ENCODE results near the gene OR52B2.

GRCh38 chr11:6214530-6214929 is 44.4 kb upstream of the OR52B2 start:
- TF ChIP-seq CTCF (IDR thresholded peaks at IDR 0.05) = no peak
- no peak for TF ChIP-seq POLR2A (IDR thresholded peaks at IDR 0.05)
